GM21737 (cell line): ENCODE results near the gene XBP1.
"Not testable (repeated sequence)": the region's sequence is repeated elsewhere in the genome, so short reads cannot be mapped to it uniquely, and the experiment has no call there.

Source experiments
- ATAC-seq: cut with Tn5 transposase; IDR thresholded peaks from one replicate; pipeline ENCODE4 v1.9.1; 2021; ENCODE audit warnings: mild to moderate bottlenecking, moderate library complexity; ENCODE audit not compliant: unreplicated experiment

XBP1 gene

DNA sequence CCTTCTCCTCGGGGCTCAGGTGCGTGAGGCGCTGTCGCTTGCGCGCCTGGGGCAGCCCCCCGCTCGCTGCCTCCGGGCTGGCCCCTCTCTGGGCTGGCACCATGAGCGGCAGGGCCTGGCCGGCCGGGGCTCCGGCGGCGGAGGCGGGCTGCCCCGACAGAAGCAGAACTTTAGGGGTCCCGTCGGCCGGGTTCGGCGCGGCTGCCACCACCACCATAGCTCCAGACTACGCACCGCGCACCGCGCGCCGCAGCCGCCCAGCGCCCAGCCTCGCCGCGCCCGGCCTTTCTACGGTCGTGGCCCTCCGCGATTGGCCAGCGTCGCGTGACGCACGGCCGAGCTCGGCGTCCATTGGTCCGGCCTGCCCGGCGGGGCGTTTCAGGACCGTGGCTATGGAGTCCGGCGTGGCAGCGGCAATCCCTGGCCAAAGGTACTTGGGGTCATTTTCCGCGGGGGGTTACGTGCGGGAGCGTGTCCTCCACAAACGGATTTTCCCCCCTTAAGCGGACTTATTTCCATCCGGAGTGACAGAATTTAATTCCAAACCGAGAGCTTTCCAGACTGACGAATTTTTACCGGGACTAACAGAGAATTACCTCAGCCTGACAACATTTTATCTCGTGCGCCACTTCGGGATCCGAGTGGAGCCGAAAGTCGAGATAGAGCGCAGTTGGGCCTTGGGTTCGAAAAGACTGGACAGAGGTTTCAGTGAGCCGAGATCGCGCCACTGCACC, at the start of gene XBP1:
XBP1 (minus strand) TSS at position 262 of the 734 bp plus-strand sequence.
- ATAC-seq = peak; percentile 92

DNA sequence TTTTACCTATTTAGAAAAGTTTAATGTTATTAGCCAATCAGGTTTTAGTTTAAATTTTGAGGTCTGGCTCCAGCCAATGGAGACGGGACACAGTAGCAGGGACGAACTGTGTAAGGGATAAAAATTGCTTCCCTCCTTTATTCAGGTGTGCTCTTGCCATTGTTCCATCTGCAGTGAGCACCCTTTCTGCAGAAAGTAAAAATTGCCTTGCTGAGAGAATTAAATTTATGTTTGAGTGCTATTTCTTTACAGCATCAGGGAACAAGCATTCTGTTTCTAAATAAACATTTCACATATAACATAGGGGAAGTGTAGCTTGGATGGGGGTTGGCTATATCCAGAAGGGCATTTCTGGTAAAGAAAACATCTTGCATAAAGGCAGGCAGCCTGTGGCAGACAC, 46.6 kb upstream of the XBP1 start:
- no peak for ATAC-seq

GRCh38 chr22:28844277-28844676, 43.9 kb upstream of the XBP1 start:
- ATAC-seq = not testable (repeated sequence)

DNA sequence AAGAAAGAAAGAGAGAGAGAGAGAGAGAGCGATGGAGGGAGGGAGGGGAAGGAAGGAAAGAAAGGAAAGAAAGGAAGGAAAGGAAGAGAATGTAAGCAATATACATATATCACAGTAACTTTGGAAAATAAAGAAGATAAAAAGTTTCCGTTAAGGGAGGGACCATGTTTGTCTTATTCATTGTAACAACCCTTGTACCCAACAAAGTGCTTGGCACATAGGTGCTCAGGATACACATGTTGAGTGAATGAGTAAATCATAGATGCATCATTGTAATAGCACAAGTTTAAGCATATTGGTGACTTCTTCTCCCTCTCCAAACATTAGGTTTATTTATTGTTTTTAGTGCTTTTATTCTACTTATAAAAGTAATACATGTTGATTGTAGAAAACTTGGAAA, 43.3 kb upstream of the XBP1 start:
- no peak for ATAC-seq

- ATAC-seq = no peak
These were observed 40.7 kb upstream of the XBP1 start for GRCh38 chr22:28841111-28841510.

DNA sequence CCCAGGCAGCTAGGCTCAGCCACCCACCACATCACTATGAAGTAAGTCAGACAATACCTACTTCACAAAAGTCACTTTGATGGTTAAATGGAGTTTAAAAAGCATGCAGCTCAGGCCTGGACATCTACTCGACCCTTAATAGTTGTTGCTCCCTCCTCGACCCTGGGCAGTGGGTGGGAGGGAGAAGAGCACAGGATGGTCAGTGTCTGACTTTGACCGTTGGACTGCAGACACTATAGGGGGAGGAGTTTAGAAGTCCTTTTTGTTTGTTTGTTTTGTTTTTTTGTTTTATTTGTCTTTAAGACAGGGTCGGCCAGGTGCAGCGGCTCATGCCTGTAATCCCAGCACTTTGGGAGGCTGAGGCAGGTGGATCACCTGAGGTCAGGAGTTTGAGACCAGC, 38.6 kb upstream of the XBP1 start:
- no peak for ATAC-seq

DNA sequence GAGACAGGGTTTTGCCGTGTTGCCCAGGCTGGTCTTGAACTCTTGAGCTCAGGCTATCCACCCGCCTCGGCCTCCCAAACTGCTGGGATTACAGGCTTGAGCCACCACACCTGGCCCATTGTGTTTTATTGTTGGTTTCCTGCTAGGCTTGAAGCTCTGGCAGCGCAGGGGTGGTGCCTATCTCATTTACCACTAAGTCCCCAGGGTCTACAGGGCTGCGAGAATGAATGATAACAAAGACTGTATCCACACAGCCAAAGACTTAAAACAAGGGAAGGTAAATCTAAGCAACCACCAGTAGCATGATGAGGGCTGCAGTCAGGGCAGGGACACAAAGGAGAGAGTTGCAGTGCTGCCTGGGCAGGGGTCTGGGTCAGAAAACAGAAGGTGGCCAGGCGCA, 37.3 kb upstream of the XBP1 start:
- ATAC-seq = no peak

DNA sequence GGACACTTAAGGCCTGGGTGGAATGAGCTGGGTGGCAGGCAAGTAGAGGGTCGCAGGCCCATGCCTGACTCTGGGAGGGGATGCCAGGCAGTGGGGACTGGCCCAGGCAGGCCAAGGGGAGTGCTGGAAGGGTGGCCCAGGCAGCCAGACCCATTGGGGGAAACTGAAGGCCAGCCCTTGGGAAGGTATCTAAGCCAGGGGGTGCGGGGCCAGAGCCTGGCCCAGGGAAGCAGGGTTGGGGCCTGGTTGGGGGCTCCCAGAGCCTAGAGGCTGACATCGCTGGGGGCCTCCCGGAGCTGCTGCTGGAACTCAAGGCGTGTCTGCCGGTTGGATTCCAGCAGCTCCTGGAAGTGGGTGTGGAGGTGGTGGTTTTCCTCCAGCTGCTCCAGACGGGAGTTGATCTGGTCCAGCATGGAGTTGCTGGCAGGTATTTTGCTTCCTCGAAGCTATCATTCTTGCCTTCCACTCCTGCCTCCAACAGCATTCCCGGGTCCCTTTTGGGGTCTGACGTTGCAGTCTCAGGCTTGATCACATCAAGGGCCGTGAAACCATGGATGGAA, 35.3 kb upstream of the XBP1 start:
- no peak for ATAC-seq

DNA sequence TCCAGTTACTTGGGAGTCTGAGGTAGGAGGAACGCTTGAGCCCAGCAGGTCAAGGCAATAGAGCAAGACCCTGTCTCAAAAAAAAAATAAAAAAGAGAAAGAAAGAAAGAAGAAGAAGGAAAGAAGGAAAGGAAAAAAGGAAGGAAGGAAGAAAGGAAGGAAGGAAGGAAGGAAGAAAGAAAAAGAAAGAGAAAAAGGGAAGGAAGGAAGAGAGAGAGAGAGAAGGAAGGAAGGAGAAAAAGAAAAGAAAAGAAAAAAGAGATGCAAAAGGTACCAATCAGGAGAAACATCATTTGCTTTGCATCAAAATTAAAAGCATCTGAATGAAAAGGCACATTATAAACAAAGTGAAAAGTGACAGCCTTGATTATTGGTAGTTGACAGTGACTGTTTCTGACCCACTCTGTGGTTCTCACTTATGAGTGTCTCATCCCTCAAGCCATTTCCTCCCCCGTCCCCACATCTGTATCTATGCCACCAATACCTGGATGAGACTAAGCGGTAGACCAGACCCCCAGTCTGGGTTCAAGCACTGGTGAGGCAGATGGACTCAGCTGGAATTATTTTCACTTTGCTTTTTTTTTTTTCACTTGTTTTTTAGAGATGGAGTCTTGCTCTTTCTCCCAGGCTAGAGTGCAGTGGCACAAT, 33.0 kb upstream of the XBP1 start:
- no peak for ATAC-seq

- no peak for ATAC-seq
These were observed 32.4 kb upstream of the XBP1 start for GRCh38 chr22:28832731-28833130.

GRCh38 chr22:28831140-28832072, 31.0 kb upstream of the XBP1 start:
- no peak for ATAC-seq

DNA sequence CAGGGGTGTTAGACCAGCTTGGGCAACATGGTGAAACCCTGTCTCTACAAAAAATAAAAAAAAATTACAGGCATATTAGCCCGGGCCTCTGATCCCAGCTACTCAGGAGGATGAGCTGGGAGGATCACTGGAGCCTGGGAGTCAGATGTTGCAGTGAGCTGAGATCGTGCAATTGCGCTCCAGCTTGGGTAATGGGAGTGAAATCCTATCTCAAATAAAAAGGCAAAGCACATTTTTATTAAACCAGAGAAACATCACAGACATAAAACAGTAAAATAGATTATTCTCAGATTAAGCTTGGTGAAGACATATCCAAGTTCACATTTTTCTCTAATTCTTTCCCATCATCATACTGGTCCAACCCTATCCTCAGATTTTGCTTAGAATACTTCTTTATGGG, 30.1 kb upstream of the XBP1 start:
- no peak for ATAC-seq

DNA sequence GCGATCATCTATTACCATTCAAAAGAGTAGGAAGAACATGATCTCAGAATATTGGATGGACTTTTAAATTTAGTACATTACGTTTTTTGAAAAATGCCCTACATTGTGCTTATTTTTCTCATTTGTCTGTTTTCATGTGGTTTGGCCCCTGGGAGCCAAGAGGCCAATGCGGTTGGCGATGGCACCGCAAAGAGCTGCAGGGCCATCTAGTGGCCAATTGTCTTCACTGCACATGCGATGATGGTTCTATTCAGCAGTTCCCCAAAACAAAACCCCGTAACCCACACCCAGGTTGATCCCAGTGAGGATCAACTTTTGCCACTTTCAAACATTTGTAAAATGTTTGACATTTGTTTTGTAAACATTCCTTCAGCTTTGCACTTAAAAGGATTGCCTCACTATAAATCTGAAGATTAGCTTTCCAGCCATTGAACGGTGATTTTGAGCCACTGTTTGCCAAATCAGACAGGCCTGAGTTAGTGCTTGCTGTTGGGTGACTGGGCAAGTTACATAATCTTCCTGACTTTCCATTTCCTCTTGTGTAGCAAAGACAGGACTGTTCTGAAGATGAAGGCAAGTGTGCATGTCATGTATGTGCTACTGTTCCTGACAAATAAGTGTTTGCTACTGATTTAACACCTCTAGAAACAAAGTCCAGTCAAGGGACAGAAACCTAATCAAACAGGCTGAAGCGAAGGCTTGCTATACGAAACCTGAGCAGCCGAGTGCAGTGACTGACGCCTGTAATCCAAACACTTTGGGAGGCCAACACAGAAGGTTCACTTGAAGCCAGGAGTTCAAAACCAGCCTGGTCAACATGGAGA, 29.2 kb upstream of the XBP1 start:
- ATAC-seq = no peak

DNA sequence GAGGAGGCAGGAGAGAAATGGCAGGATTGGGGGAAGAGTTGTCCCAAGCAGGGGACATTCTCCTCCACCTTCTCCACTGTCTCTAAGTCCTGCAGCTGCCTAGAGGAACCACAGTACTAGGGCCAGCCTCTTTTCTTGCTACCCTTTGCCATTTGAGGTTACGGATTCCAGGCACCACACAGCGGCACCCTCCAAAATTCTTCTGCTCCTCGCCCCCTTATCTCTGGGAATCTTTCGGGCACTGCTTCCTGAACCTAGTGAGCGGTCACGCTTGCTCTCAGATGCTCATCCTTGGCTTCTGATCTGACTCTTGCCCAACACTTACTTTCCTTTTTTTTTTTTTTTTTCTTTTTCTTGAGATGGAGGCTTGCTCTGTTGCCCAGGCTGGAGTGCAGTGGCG, 26.6 kb upstream of the XBP1 start:
- ATAC-seq = no peak

DNA sequence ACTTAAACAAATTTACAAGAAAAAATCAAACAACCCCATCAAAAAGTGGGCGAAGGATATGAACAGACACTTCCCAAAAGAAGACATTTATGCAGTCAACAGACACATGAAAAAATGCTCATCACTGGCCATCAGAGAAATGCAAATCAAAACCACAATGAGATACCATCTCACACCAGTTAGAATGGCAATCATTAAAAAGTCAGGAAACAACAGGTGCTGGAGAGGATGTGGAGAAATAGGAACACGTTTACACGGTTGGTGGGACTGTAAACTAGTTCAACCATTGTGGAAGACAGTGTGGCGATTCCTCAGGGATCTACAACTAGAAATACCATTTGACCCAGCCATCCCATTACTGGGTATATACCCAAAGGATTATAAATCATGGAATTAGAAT, 26.1 kb upstream of the XBP1 start:
- not testable (repeated sequence) for ATAC-seq

- not testable (repeated sequence) for ATAC-seq
These were observed 24.1 kb upstream of the XBP1 start for GRCh38 chr22:28824455-28824854.

- ATAC-seq = no peak
These were observed 22.7 kb upstream of the XBP1 start for GRCh38 chr22:28822930-28823551.

- no peak for ATAC-seq
These were observed 21.1 kb upstream of the XBP1 start for GRCh38 chr22:28821452-28821851.

- ATAC-seq = no peak
These were observed 20.5 kb upstream of the XBP1 start for GRCh38 chr22:28820885-28821284.
